Colonic mucosa (tissue), 4 donors: Measurements from ENCODE around the gene RNF8. TPM values are rescaled to one million over a fixed set of nuclear protein-coding genes. Genes with fewer than 3 reads are reported as not detected.

ENCODE experiments used
- DNase-seq: peaks from one replicate; pipeline ENCODE4 v3.0.0-alpha.2; 2020
- H3K27ac ChIP-seq: fragments of 200-600 bp; one replicate; pipeline ENCODE4 v1.8.0; 2021
- H3K27me3 ChIP-seq: fragments of 200-600 bp; one replicate; pipeline ENCODE4 v1.8.0; 2021
- H3K36me3 ChIP-seq: fragments of 200-600 bp; one replicate; pipeline ENCODE4 v1.8.0; 2021
- H3K4me1 ChIP-seq: fragments of 200-600 bp; one replicate; pipeline ENCODE4 v1.8.0; 2021; ENCODE audit warnings: mild to moderate bottlenecking
- H3K4me3 ChIP-seq: fragments of 200-600 bp; one replicate; pipeline ENCODE4 v1.8.0; 2021
- H3K9ac ChIP-seq, 2 donors: one replicate each; pipeline ENCODE4 v1.7.0; 2013; ENCODE audit warnings: control low read depth in 2 of 2, low read depth in 2 of 2, low read length in 2 of 2
- H3K9me3 ChIP-seq: fragments of 200-600 bp; one replicate; pipeline ENCODE4 v1.8.0; 2021
- intact Hi-C: fragments of 100-400 bp; cut with DNase I; formaldehyde crosslinking; loops from one replicate; pipeline ENCODE4 v1.14.1; 2022
- total RNA-seq, 2 donors: library from RNA; stranded (reverse); fragmentation: NEBNext Ultra II Directional in 1 of 2; extraction: Animal tissue kit (Norgen Biotek cat#: 25700) in 1 of 2; gene quantifications; one replicate each; pipeline ENCODE4 v1.2.1, GENCODE V29; 2021
- TF ChIP-seq, protein P1 (sequence below): fragments of 200-600 bp; IDR thresholded peaks from one replicate; pipeline ENCODE4 v1.8.0; 2022; ENCODE audit warnings: antibody characterized with exemption, mild to moderate bottlenecking
- donor health status: healthy.
- donor health status: DM: no; HTN: no; CAD: no.
- donor health status: DM: no; HTN: no; CAD: no.

Gene RNF8
- total RNA-seq, 2 donors from 2014 or later, result 12.2 to 17.3 TPM

DNA sequence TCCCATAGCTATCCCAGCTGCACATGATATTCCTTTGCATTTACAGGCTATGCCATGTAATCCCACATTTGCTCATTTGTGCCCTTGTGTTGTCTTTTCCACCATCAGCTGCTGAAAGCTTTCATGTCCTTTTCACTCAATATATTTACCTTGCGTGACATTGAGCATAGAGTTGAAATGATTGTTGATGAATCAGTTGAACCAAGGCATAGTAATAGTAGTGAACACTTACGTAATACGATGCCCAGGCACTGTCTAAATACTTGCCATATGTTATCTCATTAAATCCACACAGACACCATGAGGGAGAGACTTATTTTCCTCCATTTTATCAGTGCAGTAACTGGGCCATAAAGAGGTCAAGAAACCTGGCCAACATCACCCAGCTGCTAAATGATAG, 13.1 kb downstream of the RNF8 start:
- TF ChIP-seq, protein P1, sequence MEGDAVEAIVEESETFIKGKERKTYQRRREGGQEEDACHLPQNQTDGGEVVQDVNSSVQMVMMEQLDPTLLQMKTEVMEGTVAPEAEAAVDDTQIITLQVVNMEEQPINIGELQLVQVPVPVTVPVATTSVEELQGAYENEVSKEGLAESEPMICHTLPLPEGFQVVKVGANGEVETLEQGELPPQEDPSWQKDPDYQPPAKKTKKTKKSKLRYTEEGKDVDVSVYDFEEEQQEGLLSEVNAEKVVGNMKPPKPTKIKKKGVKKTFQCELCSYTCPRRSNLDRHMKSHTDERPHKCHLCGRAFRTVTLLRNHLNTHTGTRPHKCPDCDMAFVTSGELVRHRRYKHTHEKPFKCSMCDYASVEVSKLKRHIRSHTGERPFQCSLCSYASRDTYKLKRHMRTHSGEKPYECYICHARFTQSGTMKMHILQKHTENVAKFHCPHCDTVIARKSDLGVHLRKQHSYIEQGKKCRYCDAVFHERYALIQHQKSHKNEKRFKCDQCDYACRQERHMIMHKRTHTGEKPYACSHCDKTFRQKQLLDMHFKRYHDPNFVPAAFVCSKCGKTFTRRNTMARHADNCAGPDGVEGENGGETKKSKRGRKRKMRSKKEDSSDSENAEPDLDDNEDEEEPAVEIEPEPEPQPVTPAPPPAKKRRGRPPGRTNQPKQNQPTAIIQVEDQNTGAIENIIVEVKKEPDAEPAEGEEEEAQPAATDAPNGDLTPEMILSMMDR, result no peak
- intact Hi-C loops, result no loop called here
- H3K4me1 ChIP-seq, result no peaks in the 10 kb centered on the region
- no peaks in the 10 kb centered on the region for H3K27me3 ChIP-seq
- no peaks in the 10 kb centered on the region for H3K36me3 ChIP-seq
- no peak for DNase-seq
- no peak overlapping the region for H3K4me3 ChIP-seq
- H3K9ac ChIP-seq, result no peak overlapping the region
- no peak overlapping the region for H3K27ac ChIP-seq
- H3K9me3 ChIP-seq, result no peaks in the 10 kb centered on the region

DNA sequence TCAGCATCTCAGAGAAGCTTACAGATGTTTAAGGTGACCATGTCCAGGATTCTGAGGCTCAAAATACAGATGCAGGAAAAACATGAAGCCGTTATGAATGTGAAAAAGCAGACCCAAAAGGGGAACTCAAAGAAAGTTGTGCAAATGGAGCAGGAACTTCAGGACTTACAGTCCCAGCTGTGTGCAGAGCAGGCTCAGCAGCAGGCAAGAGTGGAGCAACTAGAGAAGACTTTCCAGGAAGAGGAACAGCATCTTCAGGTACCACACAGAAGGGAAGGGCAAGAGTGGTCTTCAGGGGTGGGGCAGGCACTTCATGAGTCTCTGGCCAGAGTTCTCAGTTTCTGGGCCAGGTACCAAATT, 15.2 kb downstream of the RNF8 start:
- TF ChIP-seq, protein P1, result no peak
- no peaks in the 10 kb centered on the region for H3K36me3 ChIP-seq
- no peak for DNase-seq
- H3K27me3 ChIP-seq, result no peaks in the 10 kb centered on the region
- no peaks in the 10 kb centered on the region for H3K9me3 ChIP-seq
- intact Hi-C loops, result no loop called here
- no peak overlapping the region for H3K9ac ChIP-seq
- no peak overlapping the region for H3K27ac ChIP-seq
- no peaks in the 10 kb centered on the region for H3K4me1 ChIP-seq
- no peak overlapping the region for H3K4me3 ChIP-seq

DNA sequence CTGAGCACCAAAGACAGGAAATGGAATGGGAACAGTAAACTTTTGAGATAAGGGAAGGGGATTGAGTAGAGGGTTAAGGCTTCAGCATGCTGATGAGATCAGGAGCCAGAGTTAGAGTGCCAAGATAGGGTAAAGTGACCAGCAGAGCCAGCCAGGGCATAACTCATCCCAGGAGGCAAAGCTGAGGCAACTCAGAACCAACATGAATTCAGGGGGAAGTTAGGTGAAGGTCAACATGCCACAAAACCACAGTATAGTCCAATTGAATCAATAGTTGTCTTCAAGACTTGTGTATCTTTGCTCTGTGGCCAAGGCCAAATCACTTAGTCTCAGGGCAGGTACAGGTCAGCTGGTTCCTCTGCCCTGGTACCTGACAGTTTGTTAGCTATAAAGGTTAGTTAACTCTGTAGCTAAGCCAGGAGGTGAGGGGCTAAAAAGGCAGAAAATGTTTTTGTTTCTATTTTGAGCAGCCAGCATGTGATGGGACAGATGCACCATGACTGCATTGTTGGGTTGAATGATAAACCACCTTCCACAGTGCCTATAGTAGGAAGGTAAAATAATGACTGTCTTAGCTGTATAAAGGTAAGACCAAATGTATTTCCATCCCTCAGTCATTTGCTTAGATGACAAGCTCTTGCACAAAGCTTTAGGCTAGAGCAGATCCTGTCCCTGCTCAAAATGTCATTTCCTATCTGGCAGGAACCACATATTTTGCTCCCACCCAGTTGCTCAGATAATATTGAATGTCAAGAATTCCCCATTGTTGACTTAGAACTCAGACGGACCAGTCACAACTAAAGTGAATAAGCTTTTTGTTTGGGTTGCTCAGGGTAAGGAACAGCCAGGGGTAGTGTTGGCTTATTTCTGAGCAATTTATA, 15.8 kb downstream of the RNF8 start:
- Histone ChIP-seq H3K9ac (no peak overlapping the region), H3K27me3 (no peaks in the 10 kb centered on the region), H3K4me3 (no peak overlapping the region), H3K27ac (no peak overlapping the region), H3K4me1 (no peaks in the 10 kb centered on the region), H3K9me3 (no peaks in the 10 kb centered on the region), H3K36me3 (no peaks in the 10 kb centered on the region)
- no peak for DNase-seq
- intact Hi-C loops, result no loop called here
- TF ChIP-seq, protein P1, result no peak

DNA sequence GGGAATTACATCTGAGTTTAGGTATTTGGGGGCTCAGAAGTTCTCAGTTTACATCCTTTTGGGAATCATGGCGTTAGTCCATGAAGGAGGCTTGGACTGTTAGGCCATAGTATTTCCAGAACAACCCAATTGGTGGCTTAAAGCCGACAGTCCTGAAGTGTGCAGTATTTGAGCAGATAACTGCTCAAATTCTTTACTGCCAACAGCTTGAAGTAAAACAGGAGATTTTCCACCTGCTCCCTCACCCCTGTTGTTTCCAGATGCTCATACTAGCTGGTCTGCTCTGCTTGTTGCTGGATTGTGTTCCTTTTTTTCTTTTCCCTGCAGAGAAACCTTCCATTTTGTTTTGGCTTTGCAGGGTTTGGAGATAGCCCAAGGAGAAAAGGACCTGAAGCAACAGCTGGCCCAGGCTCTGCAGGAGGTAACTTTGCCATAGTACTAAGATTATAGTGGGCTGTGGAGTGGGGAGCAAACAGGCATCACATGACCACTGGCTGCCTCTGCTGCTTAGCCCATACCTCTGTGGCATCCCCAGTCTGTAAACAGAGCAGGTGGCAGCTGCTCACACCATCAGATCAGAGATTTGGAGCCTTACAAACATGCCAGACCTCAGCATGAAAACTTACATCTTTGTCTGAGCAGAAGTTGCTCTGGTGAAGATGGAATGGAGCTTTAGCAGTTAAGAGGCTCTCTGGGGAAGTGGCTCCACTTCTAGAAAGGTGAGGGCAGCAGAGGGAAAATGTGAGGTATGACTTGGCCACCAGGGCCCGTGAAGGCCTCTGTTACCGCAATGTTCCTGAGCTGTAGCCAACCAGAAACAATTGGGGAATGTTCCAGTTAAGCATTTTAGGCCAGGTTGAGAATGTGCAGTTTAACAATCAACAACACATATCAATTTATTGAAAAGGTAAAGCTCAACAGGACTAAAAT, 17.6 kb downstream of the RNF8 start:
- Histone ChIP-seq H3K9me3 (no peaks in the 10 kb centered on the region), H3K36me3 (no peaks in the 10 kb centered on the region), H3K27me3 (no peaks in the 10 kb centered on the region), H3K9ac (no peak overlapping the region), H3K27ac (no peak overlapping the region), H3K4me3 (no peak overlapping the region), H3K4me1 (no peaks in the 10 kb centered on the region)
- TF ChIP-seq, protein P1, result no peak
- no peak for DNase-seq
- intact Hi-C loops, result no loop called here

DNA sequence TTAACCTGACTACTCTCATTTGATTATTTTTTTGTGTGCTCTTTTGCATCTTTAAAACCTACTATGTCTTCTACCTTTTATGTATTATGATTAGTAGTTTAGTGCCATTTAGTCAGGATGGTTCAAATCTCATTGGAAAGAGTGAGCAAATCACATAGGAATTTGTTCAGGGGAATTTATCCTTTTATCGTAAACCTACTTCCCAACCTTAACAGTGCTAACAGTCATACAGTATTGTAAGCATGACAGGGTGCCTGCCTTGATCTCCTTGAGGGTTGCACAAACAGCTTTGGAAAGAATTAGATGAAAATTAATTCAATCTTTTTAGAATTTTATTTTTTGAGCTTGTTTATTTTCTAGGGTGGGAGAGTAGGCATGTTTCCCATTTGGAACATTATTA, 18.3 kb downstream of the RNF8 start:
- Histone ChIP-seq H3K4me3 (no peak overlapping the region), H3K27ac (no peak overlapping the region), H3K4me1 (no peaks in the 10 kb centered on the region), H3K27me3 (no peaks in the 10 kb centered on the region), H3K36me3 (no peaks in the 10 kb centered on the region), H3K9ac (no peak overlapping the region), H3K9me3 (no peaks in the 10 kb centered on the region)
- TF ChIP-seq, protein P1, result no peak
- intact Hi-C loops, result no loop called here
- no peak for DNase-seq
